ENCODE measurements around the gene EPC1.

GRCh38 chr10:32308027-32308603 is 38.8 kb downstream of the EPC1 start:
- no peak for TF ChIP-seq GABPA (IDR thresholded peaks at IDR 0.05; ENCODE audit: low read depth)
- TF ChIP-seq ZBTB33 (IDR thresholded peaks at IDR 0.05; ENCODE audit: borderline replicate concordance, low read depth), result no peak

Data from SK-N-SH (cell line).